Measurements from ENCODE around the gene PLIN5. TPM values are rescaled to one million over a fixed set of nuclear protein-coding genes. Genes with fewer than 3 reads are reported as not detected.

PLIN5 gene
- total and polyA plus RNA-seq, 2 of the 8 experiments (the other 6 are each of a cell fraction or from before 2014, with no cell fraction given) = 2.0 to 2.5 TPM

- H2AFZ ChIP-seq (ENCODE audit: low read length) = no peak overlapping the region
- H2BK12ac ChIP-seq (ENCODE audit: low read depth, low read length) = peak overlapping the region; percentile 77; the same call in 1 of the 2 replicates
- no peak overlapping the region for H3K23ac ChIP-seq (ENCODE audit: insufficient read length)
- 75% methylated on average over 11 of the region's 16 CpGs; no CpG with 5 or more reads in 1 of the 2 experiments for WGBS, 2 experiments (ENCODE audit: extremely low coverage in 1 of 2, insufficient coverage in 1 of 2, insufficient read length in 1 of 2, insufficient replicate concordance in 2 of 2, low coverage in 1 of 2, low lambda C conversion rate in 2 of 2, missing lambda C conversion rate in 1 of 2)
- ChIA-PET CTCF (ENCODE audit: partially characterized antibody) (interaction anchor here (0.6 to 8.6 kb wide), 5 partner anchors 24 to 1561 kb away, joined by 4 to 49 read pairs (median 4); no protein-coding TSS in a partner anchor), POLR2A (ENCODE audit: partially characterized antibody) (interaction anchor here (2.2 kb wide), 1 partner anchor 15 kb away, joined by 7 read pairs; no protein-coding TSS in a partner anchor)
- H3K36me3 ChIP-seq (ENCODE audit: control insufficient read depth in 2 of 4, insufficient read depth in 4 of 4, low read length in 3 of 4) = no peaks in the 10 kb centered on the region; a peak in 1 of 8 replicates
- H3K9me3 ChIP-seq (ENCODE audit: insufficient read depth in 2 of 2, low read depth in 1 of 2, low read length in 1 of 2) = no peaks in the 10 kb centered on the region
- H3K4me3 ChIP-seq (ENCODE audit: extremely low read depth in 1 of 4, insufficient read depth in 2 of 4, low read depth in 3 of 4, low read length in 4 of 4) = no peak overlapping the region
- peak overlapping the region; percentile 74 for H4K91ac ChIP-seq (replicated peaks; ENCODE audit: insufficient read length, low read length)
- DNase-seq (ENCODE audit: low read depth in 1 of 2, low spot score in 2 of 2) (peak in 1 of 2 experiments; percentile 53), FAIRE-seq (no peak)
- no peak overlapping the region for H3K4ac ChIP-seq (replicated peaks; ENCODE audit: insufficient read length, low read depth, low read length)
- peaks cover 0 to 8% (median 5%) of the 10 kb centered on the region in 4 experiments; a peak in 6 of 7 replicates for H3K4me1 ChIP-seq (replicated peaks in 1 of 4; ENCODE audit: control insufficient read depth in 3 of 4, insufficient read depth in 4 of 4, low read length in 3 of 4)
- H4K8ac ChIP-seq (ENCODE audit: extremely low read depth, insufficient read depth, low read length) = no peak overlapping the region; the same call in 1 of the 2 replicates
- no peak overlapping the region for H3K27ac ChIP-seq (ENCODE audit: low read depth, low read length)
- no peak overlapping the region for H2BK120ac ChIP-seq (replicated peaks; ENCODE audit: low read depth, low read length)
- H3K4me2 ChIP-seq (ENCODE audit: insufficient read depth in 1 of 2, low read depth in 2 of 2, low read length in 2 of 2) = peak overlapping the region in 1 of 2 experiments; percentile 66; a peak in 1 of 4 replicates
- peaks cover 0 to 11% of the 10 kb centered on the region in 2 experiments; a peak in 1 of 4 replicates for H3K79me2 ChIP-seq (ENCODE audit: control insufficient read depth in 1 of 2, insufficient read depth in 2 of 2, low read length in 2 of 2)
- no peak overlapping the region for H3K18ac ChIP-seq (ENCODE audit: extremely low read depth, low read length)
- peaks cover 7% of the 10 kb centered on the region for H3K23me2 ChIP-seq (ENCODE audit: low read depth, low read length)
- H4K5ac ChIP-seq (ENCODE audit: insufficient read length, low read depth, low read length) = no peak overlapping the region
- peak overlapping the region; percentile 86; the same call in 1 of the 2 replicates for H2AK5ac ChIP-seq (ENCODE audit: low read depth, low read length)
- 0 out of 2 replicates have a peak overlapping the region, but pooled peaks have one; percentile 32 for H2BK20ac ChIP-seq (ENCODE audit: low read length)
- H2BK15ac ChIP-seq (ENCODE audit: low read length) = 0 out of 2 replicates have a peak overlapping the region, but pooled peaks have one; percentile 5
- H4K20me1 ChIP-seq (replicated peaks in 1 of 2; ENCODE audit: control insufficient read depth in 1 of 2, insufficient read depth in 2 of 2, low read length in 2 of 2) = peaks cover 3 to 13% of the 10 kb centered on the region in 2 experiments
- H3K27me3 ChIP-seq (replicated peaks in 1 of 4; ENCODE audit: control insufficient read depth in 3 of 4, extremely low read depth in 1 of 4, insufficient read depth in 3 of 4, low read length in 3 of 4) = peaks cover 0 to 12% (median 8%) of the 10 kb centered on the region in 4 experiments; a peak in 4 of 7 replicates
- no peak overlapping the region for H3K9ac ChIP-seq (replicated peaks in 1 of 4; ENCODE audit: extremely low read depth in 1 of 4, low read depth in 3 of 4, low read length in 3 of 4)
- peaks cover 2% of the 10 kb centered on the region; the same call in 1 of the 2 replicates for H3K79me1 ChIP-seq (ENCODE audit: low read depth, low read length)
- no peak overlapping the region for H3K56ac ChIP-seq (replicated peaks; ENCODE audit: insufficient read length, low read depth, low read length)
- no peak overlapping the region for H3K14ac ChIP-seq (ENCODE audit: insufficient read length)
- H2BK5ac ChIP-seq (ENCODE audit: low read depth, low read length) = no peak overlapping the region
- TF ChIP-seq SP4 (IDR thresholded peaks at IDR 0.05; ENCODE audit: low read length) (no peak), NANOG (IDR thresholded peaks at IDR 0.05; ENCODE audit: insufficient read depth, low read depth, low read length, poor library complexity, severe bottlenecking) (no peak), SAP30 (IDR thresholded peaks at IDR 0.05; ENCODE audit: insufficient read depth, insufficient replicate concordance, low read length) (no peak), CHD2 (IDR thresholded peaks at IDR 0.05; ENCODE audit: low read length) (no peak), POLR2A (IDR thresholded peaks at IDR 0.05; ENCODE audit: control extremely low read depth in 1 of 2, low read depth in 2 of 2, low read length in 2 of 2) (no peak), POU5F1 (IDR thresholded peaks at IDR 0.05; ENCODE audit: low read depth, low read length) (no peak), KDM4A (IDR thresholded peaks at IDR 0.05; ENCODE audit: low read depth, low read length, severe bottlenecking) (no peak), BACH1 (IDR thresholded peaks at IDR 0.05; ENCODE audit: low read length) (no peak), KDM1A (IDR thresholded peaks at IDR 0.05; ENCODE audit: borderline replicate concordance, low read length) (no peak), MAX (IDR thresholded peaks at IDR 0.05) (no peak)
Observed at GRCh38 chr19:4582980-4583842, 48.2 kb upstream of the PLIN5 start.
